Glomerular visceral epithelial cell (primary cell): ENCODE data around the gene HSPB9.
"Not testable (repeated sequence)": the region's sequence is repeated elsewhere in the genome, so short reads cannot be mapped to it uniquely, and the experiment has no call there.

Experiments
- DNase-seq: peaks from one replicate; pipeline ENCODE4 v3.0.0-alpha.2; 2016; ENCODE audit errors: extremely low spot score

Gene HSPB9

GRCh38 chr17:42143138-42143537, 20.5 kb downstream of the HSPB9 start:
- DNase-seq: not testable (repeated sequence)

GRCh38 chr17:42146911-42147607, 24.5 kb downstream of the HSPB9 start:
- DNase-seq: no peak

- no peak for DNase-seq
Observed at GRCh38 chr17:42153919-42154742, 31.5 kb downstream of the HSPB9 start.

- no peak for DNase-seq
Observed at GRCh38 chr17:42155614-42156045, 33.0 kb downstream of the HSPB9 start.

GRCh38 chr17:42159796-42160530, 37.4 kb downstream of the HSPB9 start:
- DNase-seq: no peak

GRCh38 chr17:42160531-42160910, 37.9 kb downstream of the HSPB9 start:
- no peak for DNase-seq

- DNase-seq: no peak
Observed at GRCh38 chr17:42163113-42163512, 40.5 kb downstream of the HSPB9 start.

- no peak for DNase-seq
Observed at GRCh38 chr17:42163696-42164407, 41.2 kb downstream of the HSPB9 start.

- DNase-seq: no peak
Observed at GRCh38 chr17:42165751-42166150, 43.1 kb downstream of the HSPB9 start.

GRCh38 chr17:42166196-42166763, 43.7 kb downstream of the HSPB9 start:
- no peak for DNase-seq

GRCh38 chr17:42167807-42168206, 45.2 kb downstream of the HSPB9 start:
- no peak for DNase-seq

- DNase-seq: no peak
Observed at GRCh38 chr17:42169351-42169750, 46.7 kb downstream of the HSPB9 start.

GRCh38 chr17:42171831-42172230, 49.2 kb downstream of the HSPB9 start:
- DNase-seq: no peak
